Breast epithelium (tissue), 3 donors: ENCODE results near the gene SLC6A18.

Experiments
- POLR2AphosphoS5 ChIP-seq, 3 donors: sonication (generic); formaldehyde crosslinking; IDR thresholded peaks; one replicate each; pipeline ENCODE4 v1.6.1; 2017; ENCODE audit warnings: antibody characterized with exemption in 3 of 3
- TF ChIP-seq, protein P1 (sequence below), 3 donors: fragments of 450-650 bp; IDR thresholded peaks; one replicate each; pipeline ENCODE4 v1.5.1; 2016 to 2017; ENCODE audit warnings: antibody characterized with exemption in 3 of 3, mild to moderate bottlenecking in 3 of 3, moderate library complexity in 3 of 3

DNA sequence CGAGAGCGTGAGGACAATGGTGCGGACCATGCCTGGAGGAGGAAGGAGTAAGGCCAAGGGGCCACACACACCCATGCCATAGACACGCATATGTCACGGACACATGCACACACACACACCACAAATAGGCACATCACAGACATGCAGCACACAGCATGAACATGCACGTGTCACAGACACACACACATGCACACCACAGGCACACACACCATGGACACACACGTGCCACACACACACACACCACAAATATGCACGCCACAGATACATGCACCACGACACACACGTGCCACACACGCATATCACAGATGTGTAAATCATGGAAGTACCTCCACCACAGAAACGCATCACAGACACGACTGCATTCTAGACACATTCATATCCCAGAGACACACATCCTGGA, 53.0 kb downstream of the SLC6A18 start:
- TF ChIP-seq, protein P1, sequence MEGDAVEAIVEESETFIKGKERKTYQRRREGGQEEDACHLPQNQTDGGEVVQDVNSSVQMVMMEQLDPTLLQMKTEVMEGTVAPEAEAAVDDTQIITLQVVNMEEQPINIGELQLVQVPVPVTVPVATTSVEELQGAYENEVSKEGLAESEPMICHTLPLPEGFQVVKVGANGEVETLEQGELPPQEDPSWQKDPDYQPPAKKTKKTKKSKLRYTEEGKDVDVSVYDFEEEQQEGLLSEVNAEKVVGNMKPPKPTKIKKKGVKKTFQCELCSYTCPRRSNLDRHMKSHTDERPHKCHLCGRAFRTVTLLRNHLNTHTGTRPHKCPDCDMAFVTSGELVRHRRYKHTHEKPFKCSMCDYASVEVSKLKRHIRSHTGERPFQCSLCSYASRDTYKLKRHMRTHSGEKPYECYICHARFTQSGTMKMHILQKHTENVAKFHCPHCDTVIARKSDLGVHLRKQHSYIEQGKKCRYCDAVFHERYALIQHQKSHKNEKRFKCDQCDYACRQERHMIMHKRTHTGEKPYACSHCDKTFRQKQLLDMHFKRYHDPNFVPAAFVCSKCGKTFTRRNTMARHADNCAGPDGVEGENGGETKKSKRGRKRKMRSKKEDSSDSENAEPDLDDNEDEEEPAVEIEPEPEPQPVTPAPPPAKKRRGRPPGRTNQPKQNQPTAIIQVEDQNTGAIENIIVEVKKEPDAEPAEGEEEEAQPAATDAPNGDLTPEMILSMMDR (IDR thresholded peaks at IDR 0.05) = no peak
- no peak for TF ChIP-seq POLR2AphosphoS5 (IDR thresholded peaks at IDR 0.05)
